GM21576 (cell line): Measurements from ENCODE around the gene SLC12A8.

Experiments
- ATAC-seq: cut with Tn5 transposase; IDR thresholded peaks from one replicate; pipeline ENCODE4 v1.9.1; 2021; ENCODE audit warnings: mild to moderate bottlenecking, moderate library complexity; ENCODE audit not compliant: unreplicated experiment

SLC12A8 gene

GRCh38 chr3:125057186-125057850 is 155.2 kb downstream of the SLC12A8 start:
- ATAC-seq: no peak

- ATAC-seq: peak; percentile 53
Observed at GRCh38 chr3:125055913-125056745, 156.4 kb downstream of the SLC12A8 start, which contains the start of gene HEG1. HEG1 (minus strand) TSS chr3:125055997; CDS start chr3:125055890, 107 bp downstream.

- ATAC-seq: peak; percentile 21
Observed at GRCh38 chr3:125055331-125055912, 157.1 kb downstream of the SLC12A8 start.

GRCh38 chr3:125054449-125055329 is 157.9 kb downstream of the SLC12A8 start:
- ATAC-seq: no peak

- ATAC-seq: no peak
Observed at GRCh38 chr3:125054062-125054448, 158.5 kb downstream of the SLC12A8 start.

GRCh38 chr3:125053304-125053699 is 159.2 kb downstream of the SLC12A8 start:
- no peak for ATAC-seq

- no peak for ATAC-seq
Observed at GRCh38 chr3:125052624-125053303, 159.8 kb downstream of the SLC12A8 start.

GRCh38 chr3:125051715-125052581 is 160.6 kb downstream of the SLC12A8 start:
- no peak for ATAC-seq

GRCh38 chr3:125051205-125051604 is 161.3 kb downstream of the SLC12A8 start:
- ATAC-seq: no peak

- no peak for ATAC-seq
Observed at GRCh38 chr3:125050488-125051090, 162.0 kb downstream of the SLC12A8 start.

GRCh38 chr3:125048282-125048681 is 164.3 kb downstream of the SLC12A8 start:
- no peak for ATAC-seq

GRCh38 chr3:125045965-125046364 is 166.6 kb downstream of the SLC12A8 start:
- ATAC-seq: no peak

- ATAC-seq: no peak
Observed at GRCh38 chr3:125045194-125045593, 167.4 kb downstream of the SLC12A8 start.

- no peak for ATAC-seq
Observed at GRCh38 chr3:125043599-125044151, 168.9 kb downstream of the SLC12A8 start.

- no peak for ATAC-seq
Observed at GRCh38 chr3:125042725-125043406, 169.7 kb downstream of the SLC12A8 start.

- no peak for ATAC-seq
Observed at GRCh38 chr3:125039131-125040100, 173.1 kb downstream of the SLC12A8 start.
